GM19324 (cell line): ENCODE measurements around the gene RGR.
A peak's percentile ranks its signal among the peaks of the same experiment; 100 is the strongest.

Source experiments
- ATAC-seq: cut with Tn5 transposase; IDR thresholded peaks from one replicate; pipeline ENCODE4 v1.9.1; 2021; ENCODE audit warnings: mild to moderate bottlenecking, moderate library complexity; ENCODE audit not compliant: unreplicated experiment, low FRiP score

RGR gene, protein sequence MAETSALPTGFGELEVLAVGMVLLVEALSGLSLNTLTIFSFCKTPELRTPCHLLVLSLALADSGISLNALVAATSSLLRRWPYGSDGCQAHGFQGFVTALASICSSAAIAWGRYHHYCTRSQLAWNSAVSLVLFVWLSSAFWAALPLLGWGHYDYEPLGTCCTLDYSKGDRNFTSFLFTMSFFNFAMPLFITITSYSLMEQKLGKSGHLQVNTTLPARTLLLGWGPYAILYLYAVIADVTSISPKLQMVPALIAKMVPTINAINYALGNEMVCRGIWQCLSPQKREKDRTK

DNA sequence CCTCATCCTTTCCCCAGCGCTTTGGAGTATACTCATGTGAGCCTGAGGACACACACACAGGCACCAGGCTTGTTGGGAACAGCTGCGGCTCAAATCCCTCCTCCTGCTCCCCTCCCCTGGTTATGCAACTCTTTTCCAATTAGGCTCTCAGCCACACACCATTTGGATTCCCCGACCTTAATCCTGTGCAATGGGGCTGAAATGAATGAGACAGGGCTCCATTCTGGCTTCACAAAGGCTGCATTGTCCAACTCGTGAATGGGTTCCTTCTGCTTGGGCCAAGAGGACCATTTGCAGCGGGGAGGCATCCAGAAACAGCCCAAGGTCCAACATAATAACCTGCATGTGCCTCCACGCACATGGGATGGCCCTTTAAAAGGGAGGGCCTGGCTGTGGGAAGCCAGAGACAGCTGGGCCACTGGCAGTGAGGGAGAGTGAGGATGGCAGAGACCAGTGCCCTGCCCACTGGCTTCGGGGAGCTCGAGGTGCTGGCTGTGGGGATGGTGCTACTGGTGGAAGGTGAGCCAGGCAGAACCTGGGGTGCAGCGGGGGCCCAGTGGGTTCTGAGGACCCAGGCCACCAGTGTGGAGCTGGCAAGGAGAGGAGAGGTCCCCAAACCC is at the start of gene RGR:
TSS of gene RGR (plus strand) at position 403 of the 620 bp plus-strand sequence. CDS start at position 441, 38 bp downstream.
- no peak for ATAC-seq

DNA sequence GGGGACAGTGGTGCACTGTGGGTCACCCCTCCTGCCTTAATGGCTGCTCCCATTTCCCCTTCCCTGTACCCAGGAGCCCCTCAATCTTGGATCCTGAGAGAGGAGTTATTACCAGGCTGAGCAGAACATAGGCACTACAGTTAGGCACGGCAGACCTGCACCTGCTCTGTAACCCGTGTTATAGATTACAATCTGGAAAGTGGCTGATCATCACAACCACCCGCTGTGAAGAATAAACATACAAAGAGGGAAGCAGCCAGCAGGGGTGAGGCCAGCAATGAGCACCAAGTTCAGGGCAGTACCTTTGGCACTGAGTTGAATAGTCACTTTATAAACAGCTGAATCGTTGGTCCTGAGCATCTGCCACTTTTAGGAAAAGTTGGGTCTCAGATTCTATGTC is 48.8 kb upstream of the RGR start:
- no peak for ATAC-seq

DNA sequence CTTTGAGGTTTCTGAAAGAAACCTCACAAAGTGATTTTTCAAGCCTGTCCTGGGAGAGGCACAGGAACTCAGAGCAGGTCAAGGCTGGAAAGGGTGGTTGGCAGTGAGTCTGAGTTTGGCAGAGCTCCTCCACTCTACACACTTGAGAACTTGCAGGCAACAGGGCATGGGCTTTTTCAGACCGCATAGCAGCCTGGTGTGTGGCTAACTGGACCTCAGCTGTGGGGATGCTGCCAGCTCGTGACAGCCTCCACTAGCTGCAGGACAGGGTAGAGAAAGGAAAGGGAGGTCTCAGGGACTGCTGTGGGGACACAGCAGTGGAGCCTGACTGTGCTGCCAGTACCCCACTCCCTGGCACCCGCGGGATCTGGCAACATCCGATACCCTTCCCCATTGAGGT is 47.9 kb upstream of the RGR start:
- no peak for ATAC-seq

DNA sequence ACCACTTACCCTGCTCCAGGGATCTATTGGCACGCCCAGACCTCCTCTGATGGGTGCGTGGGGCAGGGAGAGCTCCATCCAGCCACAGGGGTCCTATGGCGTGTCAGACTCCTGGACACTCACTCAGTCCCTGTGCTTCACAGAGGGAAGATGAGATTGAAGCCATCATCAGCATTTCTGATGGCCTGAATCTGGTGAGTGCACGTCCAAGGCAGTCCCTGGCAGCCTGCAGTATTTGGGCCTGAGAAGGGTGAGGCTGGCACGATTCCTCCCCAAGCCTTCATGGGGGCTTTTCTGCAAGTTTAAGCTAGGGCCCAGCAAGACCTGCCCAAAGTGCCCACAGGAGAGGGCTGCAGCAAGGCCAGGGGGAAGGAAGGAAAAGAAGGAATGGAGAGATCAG is 47.2 kb upstream of the RGR start:
- ATAC-seq, result no peak

DNA sequence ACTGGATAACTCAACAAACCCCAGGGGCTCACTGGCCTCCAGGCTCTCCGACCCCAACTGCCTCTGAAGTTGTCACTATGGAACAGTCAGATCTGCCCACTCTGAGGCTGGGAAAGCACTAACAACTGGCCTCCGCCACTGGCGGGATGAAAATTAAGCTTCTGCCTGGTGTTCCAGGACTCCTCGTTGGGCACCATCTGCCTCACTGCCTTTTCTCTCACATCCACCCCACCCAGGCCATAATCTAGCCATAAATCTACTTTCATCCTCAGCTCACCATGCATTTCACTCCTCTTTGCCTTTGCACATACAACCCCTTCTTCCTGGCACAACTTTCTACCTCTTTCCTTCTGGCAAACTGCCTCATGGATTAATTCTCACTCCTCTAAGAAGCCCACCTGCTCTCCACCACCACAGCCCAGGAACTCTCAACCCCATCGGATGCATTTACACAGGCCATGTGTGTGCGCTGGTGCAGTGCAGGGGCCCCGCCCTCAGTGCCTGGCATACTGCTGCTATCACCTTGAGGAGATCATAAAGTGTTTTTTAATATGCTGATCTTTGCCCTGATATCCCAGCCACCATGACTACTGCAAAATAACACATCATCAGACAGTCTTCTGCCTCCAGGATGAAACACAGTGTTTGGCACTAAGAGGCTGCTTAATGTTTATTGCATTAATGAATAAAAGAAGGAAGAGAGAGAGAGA is 46.5 kb upstream of the RGR start:
- no peak for ATAC-seq

DNA sequence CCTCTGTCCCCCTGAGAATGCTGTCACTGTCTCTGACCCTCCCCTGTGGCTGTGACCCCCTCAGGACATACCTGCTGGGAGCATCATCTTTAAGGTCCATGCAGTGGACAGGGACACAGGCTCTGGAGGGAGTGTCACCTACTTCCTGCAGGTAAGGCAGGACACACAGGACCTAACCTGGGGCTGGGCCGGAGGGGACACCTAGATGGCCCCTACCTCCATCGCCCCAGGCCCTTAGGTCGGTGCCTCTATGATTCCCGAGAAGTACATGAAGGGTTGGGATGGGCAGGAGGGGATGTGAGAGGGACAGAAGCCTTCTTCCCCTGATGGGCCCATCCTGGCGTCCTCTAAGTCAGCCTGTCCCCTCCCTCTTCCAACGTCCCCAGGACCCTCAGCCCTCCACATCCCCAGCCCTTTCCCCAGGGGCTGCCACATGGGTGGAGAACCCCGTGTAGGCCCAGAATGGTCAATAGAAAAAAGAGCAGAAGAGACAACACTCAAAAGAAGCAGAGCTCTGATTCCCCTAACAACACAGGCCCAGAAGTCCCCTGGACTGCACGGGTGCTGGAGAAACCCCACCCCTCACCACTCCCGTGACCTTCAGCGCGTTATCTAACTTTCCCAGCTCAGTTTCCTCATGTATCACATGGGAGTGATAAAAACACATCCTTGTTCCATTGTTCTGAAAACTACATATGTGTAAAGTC is 44.2 kb upstream of the RGR start:
- ATAC-seq, result no peak

DNA sequence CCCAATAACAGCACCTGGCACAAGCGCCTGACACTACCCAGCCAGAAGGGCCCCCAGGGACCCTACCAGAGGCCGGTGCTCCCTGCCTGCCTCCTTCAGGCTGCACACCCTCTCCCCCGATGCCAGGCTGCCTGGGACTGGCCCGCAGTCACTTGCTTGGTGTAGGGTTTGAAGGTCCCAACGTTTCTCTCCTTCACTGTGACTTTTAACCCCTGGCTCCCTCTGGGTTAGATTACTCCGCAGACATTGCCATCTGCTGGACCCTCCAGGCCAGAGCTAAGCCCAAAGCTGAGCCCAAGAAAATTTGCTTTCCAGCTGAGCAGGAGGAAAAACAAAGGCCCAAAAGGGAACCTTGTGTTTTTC is 43.6 kb upstream of the RGR start:
- no peak for ATAC-seq

DNA sequence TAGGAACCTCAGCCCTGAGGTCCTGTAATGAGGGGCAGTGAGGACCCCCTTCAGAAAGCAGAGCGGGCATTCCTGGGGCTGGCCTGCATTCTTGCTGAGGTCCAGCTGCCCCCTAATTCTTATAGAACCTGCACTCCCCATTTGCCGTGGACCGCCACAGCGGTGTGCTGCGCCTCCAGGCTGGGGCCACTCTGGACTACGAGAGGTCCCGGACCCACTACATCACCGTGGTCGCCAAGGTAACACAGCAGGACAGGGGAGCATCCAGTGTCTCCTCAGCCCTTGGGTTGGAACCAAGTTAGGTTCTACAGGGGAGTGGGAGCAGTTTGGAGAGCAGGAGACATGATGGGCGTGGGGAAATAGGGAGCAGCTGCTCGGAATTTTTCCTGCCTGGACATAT is 43.2 kb upstream of the RGR start:
- no peak for ATAC-seq

DNA sequence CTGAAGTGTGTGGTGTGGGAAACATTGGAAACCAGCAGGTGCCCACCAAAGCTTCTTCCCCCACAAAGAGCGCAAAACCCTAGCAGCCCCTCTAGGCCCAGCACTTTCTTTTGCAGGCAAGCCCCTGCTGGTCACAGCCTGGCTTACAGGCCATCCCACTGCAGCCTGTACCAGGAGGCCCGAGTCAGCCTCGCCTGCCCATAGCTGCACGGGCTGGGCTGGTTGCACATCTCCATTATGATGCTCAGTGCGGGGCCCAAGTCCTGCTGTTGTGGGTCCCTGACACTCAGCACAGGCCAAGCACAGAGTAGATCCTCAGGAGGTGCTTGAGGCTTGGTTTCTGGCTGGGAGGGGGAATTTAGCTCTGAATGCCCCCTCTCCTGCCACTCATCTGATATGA is 42.5 kb upstream of the RGR start:
- ATAC-seq, result no peak

DNA sequence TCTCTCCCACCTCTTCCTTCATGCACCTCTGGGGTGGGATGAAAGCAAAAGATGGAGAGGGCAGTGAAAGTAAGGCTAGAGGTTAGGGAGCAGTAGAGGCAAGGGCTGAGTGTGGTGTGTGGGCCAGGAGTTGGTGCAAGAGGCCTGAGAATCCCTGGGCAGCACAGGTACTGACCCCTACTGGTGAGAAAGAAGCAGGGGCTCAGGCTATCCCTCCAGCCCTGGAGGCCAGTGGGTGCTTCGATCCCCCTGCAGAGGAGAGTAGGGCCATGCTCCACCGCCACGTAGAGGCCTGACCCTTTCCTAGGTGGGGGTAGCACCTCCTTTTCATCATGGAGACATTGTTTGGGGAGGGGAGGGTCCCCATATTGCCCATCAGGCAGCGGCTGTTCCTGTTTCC is 40.7 kb upstream of the RGR start:
- peak; percentile 67 for ATAC-seq

DNA sequence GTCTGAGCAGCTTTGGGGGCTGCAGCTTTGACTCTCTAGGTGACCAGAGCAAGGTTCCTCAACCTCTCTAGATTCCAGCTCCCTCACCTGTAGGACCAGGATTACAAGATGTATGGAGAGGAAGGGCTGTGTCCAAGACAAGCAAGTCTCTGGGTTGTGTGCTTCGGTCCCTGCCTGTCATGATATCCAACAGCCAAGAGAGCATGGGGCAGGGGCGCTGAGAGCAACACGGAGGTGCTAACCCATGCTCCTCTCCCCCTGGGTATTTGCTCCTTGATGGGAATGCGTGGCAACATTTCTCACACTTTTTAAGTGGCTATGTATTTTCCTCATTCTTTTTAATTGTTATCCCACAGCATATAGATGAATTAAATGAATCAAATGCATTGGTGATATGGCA is 40.2 kb upstream of the RGR start:
- ATAC-seq, result no peak

DNA sequence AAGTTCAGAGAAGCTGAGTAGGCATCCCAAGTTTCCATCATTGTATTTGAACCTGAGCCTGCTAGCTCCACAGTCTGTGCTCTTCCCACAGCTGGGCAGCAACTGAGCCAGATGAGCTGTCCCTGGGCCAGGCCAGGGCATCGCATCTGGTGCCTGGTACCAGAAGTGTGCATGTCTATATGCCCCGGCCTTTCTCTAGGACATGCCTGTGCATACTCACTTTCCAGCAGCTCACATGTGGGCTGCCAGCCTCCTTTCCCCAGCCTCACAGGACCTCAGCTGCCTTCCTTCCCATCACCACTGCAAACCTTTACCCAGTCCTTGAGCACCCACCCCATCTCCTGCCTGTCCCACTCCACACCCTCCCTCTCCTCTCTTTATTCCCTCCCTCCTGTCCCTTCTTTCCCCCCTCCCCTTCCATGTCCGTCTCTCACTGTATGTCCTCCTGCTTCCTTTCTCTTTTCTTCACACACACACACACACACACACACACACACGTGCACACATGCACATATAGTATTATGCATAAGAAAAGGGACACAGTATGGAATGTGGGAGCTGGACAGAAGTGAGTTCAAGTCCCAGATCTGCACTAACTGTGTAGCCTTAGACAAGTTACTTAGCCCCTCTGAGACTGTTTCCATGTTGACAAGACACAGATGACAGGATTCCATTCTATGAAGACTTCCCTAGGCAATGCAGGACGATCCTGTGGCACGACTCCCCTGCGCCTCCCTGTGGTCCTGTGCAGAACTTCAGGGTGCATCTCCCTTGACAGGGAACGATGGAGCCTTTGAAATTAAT is 39.6 kb upstream of the RGR start:
- no peak for ATAC-seq

DNA sequence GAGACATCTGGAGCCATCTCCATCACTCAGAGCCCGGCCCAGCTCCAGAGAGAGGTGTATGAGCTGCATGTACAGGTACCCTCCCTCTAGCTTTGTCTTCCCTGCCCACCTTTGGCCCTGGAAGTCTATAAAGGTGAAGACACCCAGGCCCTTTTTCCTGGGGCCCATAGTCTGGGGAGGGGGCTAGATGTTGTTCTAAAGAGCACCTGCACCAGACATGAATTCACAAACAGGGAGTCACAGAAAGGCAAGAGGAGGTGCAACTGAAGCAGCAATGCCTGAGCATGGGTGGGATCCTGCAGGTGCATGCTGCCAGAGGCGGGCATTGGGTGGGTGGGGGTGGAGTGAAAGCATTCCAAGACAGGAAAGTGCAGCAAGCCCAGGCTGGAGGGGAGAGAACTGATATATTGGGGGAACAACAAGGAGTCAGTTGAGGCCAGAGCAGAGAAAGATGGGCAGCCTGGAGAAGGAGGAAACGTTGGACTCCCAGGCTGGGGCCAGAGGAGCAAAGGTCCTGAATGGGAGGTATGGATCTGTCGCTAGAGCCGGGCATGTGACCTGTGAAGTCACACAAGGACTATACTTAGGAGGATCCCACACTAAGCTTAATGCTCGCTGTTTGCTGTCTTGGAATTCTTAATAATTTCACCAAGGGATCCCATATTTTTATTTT is 38.9 kb upstream of the RGR start:
- ATAC-seq, result no peak

DNA sequence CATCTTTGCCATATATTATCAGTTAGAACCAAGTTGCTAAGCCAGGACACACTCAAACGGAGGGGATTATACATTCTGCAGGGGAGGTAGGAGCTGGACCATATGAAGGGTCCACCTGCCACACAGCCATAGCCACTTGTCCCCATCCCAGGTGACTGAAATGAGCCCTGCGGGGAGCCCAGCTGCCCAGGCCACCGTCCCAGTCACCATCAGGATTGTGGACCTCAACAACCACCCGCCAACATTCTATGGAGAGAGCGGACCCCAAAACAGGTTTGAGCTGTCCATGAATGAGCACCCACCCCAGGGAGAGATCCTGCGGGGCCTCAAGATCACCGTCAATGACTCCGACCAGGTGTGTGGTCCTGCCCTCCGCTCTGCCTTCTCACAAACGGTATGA is 36.8 kb upstream of the RGR start:
- ATAC-seq, result no peak

DNA sequence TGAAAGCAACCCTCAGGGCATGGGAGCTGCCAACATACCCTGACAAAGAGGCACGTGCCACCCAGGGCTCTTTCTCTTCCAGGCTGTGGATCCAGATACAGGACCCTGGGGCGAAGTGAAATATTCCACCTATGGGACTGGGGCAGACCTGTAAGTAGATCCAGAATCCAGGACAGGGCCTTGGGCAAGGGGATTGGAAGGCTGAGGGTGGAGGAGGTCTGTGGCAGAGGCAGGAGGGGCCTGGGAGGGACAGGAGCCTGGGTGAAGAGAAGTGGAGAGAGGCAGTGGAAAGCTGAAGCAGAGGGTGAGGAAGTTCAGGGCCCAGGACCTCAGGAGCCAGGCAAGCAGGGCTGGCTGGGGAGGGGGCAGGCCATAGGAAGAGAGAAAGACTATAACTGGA is 33.3 kb upstream of the RGR start:
- no peak for ATAC-seq

DNA sequence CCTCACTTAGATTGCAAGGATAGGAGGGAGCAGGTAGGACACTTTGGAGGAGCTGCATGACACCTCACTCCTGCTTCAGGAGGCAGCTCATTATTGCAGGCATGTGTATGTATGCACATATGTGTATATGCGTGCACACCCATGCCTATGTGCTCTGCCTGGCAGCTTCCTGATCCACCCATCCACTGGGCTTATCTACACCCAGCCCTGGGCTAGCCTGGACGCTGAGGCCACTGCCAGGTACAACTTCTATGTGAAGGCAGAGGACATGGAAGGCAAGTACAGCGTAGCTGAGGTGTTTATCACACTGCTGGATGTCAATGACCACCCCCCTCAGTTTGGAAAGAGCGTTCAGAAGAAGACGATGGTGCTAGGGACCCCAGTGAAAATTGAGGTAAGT is 32.8 kb upstream of the RGR start:
- ATAC-seq, result no peak

DNA sequence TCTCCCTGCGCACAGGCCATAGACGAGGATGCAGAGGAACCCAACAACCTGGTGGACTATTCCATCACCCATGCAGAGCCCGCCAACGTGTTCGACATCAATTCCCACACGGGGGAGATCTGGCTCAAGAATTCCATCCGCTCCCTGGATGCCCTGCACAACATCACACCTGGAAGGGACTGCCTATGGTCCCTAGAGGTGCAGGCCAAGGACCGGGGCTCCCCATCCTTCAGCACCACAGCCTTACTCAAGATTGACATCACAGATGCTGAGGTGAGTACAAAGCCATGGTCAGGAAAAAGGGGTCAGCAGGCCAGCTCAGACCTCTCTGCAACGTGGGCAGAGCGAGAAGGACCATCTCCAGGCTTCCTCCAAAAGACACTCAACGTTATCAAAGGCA is 31.8 kb upstream of the RGR start:
- no peak for ATAC-seq

DNA sequence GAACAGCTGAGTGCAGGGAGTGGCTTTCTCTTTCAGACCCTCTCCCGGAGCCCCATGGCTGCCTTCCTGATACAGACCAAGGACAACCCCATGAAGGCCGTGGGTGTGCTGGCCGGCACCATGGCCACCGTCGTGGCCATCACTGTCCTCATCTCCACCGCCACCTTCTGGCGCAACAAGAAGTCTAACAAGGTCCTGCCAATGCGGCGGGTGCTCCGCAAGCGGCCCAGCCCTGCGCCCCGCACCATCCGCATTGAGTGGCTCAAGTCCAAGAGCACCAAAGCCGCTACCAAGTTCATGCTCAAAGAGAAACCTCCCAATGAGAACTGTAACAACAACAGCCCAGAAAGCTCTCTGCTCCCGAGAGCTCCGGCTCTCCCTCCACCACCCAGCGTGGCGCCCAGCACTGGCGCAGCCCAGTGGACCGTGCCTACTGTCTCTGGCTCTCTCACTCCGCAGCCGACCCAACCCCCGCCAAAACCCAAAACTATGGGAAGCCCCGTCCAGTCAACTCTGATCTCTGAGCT is 30.7 kb upstream of the RGR start:
- no peak for ATAC-seq

DNA sequence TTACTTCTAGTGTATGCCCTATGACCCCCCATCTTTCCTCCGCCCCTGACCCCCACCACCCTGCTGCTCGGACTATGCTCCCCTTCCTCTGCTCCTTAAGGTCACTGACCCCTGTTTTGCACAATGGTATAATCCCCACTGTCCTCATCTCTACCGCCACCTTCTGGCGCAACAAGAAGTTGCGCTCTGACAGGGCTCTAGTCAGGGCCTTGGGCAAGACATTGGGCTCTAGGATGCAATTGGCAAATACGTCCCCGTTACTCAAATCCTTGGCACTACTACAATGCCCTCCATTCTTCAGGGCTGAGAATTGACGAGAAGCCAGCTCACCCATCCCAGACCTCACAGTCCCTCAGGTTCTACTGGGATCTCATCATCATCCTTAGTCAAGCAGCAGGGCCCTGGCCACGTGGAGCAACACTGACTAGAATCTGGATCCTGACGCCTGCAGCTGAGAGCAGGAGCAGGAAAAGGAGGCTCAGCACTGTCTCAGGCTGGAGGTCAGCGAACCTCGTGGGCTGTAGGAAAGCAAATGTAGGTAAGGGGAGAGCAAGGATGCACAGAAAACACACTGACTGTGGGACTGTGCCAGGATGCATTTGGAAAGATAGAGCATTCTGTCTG is 30.1 kb upstream of the RGR start:
- peak; percentile 53 for ATAC-seq
